Measurements from ENCODE around the gene NPY5R.

NPY5R gene

GRCh38 chr4:163343604-163344146, at the start of gene NPY5R:
TSS of gene NPY5R (plus strand) at chr4:163343892. CDS start at chr4:163350274, 6,382 bp downstream.
- no peak for DNase-seq (ENCODE audit: extremely low read depth, low read depth)
- TF ChIP-seq CTCF (IDR thresholded peaks at IDR 0.05; ENCODE audit: low read depth, low read length, missing control alignments) = no peak
- H3K4me3 ChIP-seq (replicated peaks; ENCODE audit: low read depth, low read length) = no peak within 1 kb of the TSS

GRCh38 chr4:163295138-163295537, 48.6 kb upstream of the NPY5R start:
- no peak for DNase-seq (ENCODE audit: extremely low read depth, low read depth)
- no peak for TF ChIP-seq CTCF (IDR thresholded peaks at IDR 0.05; ENCODE audit: low read depth, low read length, missing control alignments)
- no peak overlapping the region for H3K4me3 ChIP-seq (replicated peaks; ENCODE audit: low read depth, low read length)

GRCh38 chr4:163300445-163300844, 43.2 kb upstream of the NPY5R start:
- no peak for TF ChIP-seq CTCF (IDR thresholded peaks at IDR 0.05; ENCODE audit: low read depth, low read length, missing control alignments)
- DNase-seq (ENCODE audit: extremely low read depth, low read depth) = no peak
- no peak overlapping the region for H3K4me3 ChIP-seq (replicated peaks; ENCODE audit: low read depth, low read length)

- TF ChIP-seq CTCF (IDR thresholded peaks at IDR 0.05; ENCODE audit: low read depth, low read length, missing control alignments) = no peak
- no peak overlapping the region for H3K4me3 ChIP-seq (replicated peaks; ENCODE audit: low read depth, low read length)
- DNase-seq (ENCODE audit: extremely low read depth, low read depth) = no peak
Measured at GRCh38 chr4:163303069-163303468, 40.6 kb upstream of the NPY5R start.

- no peak overlapping the region for H3K4me3 ChIP-seq (replicated peaks; ENCODE audit: low read depth, low read length)
- TF ChIP-seq CTCF (IDR thresholded peaks at IDR 0.05; ENCODE audit: low read depth, low read length, missing control alignments) = no peak
Measured at GRCh38 chr4:163309466-163309865, 34.2 kb upstream of the NPY5R start.

GRCh38 chr4:163317110-163317509, 26.6 kb upstream of the NPY5R start:
- no peak for TF ChIP-seq CTCF (IDR thresholded peaks at IDR 0.05; ENCODE audit: low read depth, low read length, missing control alignments)
- no peak for DNase-seq (ENCODE audit: extremely low read depth, low read depth)
- no peak overlapping the region for H3K4me3 ChIP-seq (replicated peaks; ENCODE audit: low read depth, low read length)

More at GRCh38 chr4:163309466-163309865, 34.2 kb upstream of the NPY5R start:
- DNase-seq (ENCODE audit: extremely low read depth, low read depth) = no peak
